ENCODE data around the gene ZNF564. TPM values are rescaled to one million over a fixed set of nuclear protein-coding genes. Genes with fewer than 3 reads are reported as not detected.
"Not testable (repeated sequence)": the region's sequence is repeated elsewhere in the genome, so short reads cannot be mapped to it uniquely, and the experiment has no call there.

Gene ZNF564
- total and polyA plus RNA-seq, 2 of the 13 experiments (the other 11 are each of a cell fraction or from before 2014, with no cell fraction given), result 2.3 to 11.1 TPM

DNA sequence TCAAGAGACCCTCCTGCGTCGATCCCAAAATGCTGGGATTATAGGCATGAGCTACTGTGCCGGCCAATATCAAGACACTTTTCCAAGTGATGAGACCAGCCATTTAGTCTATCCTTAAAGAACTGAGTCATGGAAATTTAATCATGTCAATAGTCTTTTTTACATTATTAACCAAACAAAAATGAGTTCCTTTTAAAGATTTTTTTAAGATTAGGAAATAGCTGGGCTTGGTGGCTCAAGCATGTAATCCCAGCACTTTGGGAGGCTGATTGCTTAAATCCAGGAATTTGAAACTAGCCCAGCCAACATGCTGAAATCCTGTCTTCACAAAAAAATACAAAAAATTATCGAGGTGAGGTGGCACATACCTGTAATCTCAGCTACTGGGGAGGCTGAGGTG is 16.7 kb upstream of the ZNF564 start:
- no TSS peak for BruUV-seq (replicated peaks)
- in situ Hi-C loops (cut with HindIII; ENCODE audit: extremely low pct_ligation_motif_present, low pct_unique_long_range_greater_than_20kb), result no loop called here
- intact Hi-C loops (cut with micrococcal nuclease; ENCODE audit: unreplicated experiment), result no loop called here
- Histone ChIP-seq H3K9me3 (ENCODE audit: low read length) (no peaks in the 10 kb centered on the region), H3K79me2 (ENCODE audit: insufficient read depth, low read length) (no peaks in the 10 kb centered on the region), H4K20me1 (ENCODE audit: insufficient read depth, low read length) (no peaks in the 10 kb centered on the region), H3K4me2 (ENCODE audit: low read depth, low read length) (no peak overlapping the region), H3K4me1 (ENCODE audit: insufficient read depth, low read length) (peaks cover 23% of the 10 kb centered on the region), H3K27me3 (ENCODE audit: control insufficient read depth in 1 of 2, insufficient read depth in 2 of 2, low read length in 2 of 2) (no peaks in the 10 kb centered on the region; a peak in 1 of 5 replicates), H2AFZ (ENCODE audit: low read length) (no peak overlapping the region), H3K4me3 (replicated peaks in 1 of 3; ENCODE audit: insufficient read depth in 1 of 3, low read depth in 2 of 3, low read length in 3 of 3) (no peak overlapping the region), H3K36me3 (replicated peaks in 1 of 2; ENCODE audit: control insufficient read depth in 1 of 2, insufficient read depth in 2 of 2, low read length in 2 of 2) (no peaks in the 10 kb centered on the region), H3K9ac (ENCODE audit: insufficient read depth, low read depth, low read length) (no peak overlapping the region), H3K27ac (ENCODE audit: extremely low read length, insufficient read depth, low read length) (no peak overlapping the region)
- ChIA-PET POLR2A (interaction anchor here (1.9 kb wide), 1 partner anchor 43 kb away, joined by 5 read pairs; the partner anchor contains the start of genes ZNF490 and ZNF791), CTCF (ENCODE audit: low intra/inter-chr PET ratio, low total read pairs) (no interaction called here)
- TF ChIP-seq SKI (IDR thresholded peaks at IDR 0.05; ENCODE audit: partially characterized antibody) (no peak), SPEN (CRISPR knock-in tag; IDR thresholded peaks at IDR 0.05; ENCODE audit: low read depth) (no peak)
- TF ChIP-seq, protein P1, sequence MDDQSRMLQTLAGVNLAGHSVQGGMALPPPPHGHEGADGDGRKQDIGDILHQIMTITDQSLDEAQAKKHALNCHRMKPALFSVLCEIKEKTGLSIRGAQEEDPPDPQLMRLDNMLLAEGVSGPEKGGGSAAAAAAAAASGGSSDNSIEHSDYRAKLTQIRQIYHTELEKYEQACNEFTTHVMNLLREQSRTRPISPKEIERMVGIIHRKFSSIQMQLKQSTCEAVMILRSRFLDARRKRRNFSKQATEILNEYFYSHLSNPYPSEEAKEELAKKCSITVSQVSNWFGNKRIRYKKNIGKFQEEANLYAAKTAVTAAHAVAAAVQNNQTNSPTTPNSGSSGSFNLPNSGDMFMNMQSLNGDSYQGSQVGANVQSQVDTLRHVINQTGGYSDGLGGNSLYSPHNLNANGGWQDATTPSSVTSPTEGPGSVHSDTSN (CRISPR knock-in tag; IDR thresholded peaks at IDR 0.05; ENCODE audit: borderline replicate concordance), result no peak
- DNase-seq (ENCODE audit: low spot score) (no peak), ATAC-seq (no peak), FAIRE-seq (no peak)
- WGBS (ENCODE audit: low lambda C conversion rate), result 73% methylated on average over 4 of the region's 4 CpGs

DNA sequence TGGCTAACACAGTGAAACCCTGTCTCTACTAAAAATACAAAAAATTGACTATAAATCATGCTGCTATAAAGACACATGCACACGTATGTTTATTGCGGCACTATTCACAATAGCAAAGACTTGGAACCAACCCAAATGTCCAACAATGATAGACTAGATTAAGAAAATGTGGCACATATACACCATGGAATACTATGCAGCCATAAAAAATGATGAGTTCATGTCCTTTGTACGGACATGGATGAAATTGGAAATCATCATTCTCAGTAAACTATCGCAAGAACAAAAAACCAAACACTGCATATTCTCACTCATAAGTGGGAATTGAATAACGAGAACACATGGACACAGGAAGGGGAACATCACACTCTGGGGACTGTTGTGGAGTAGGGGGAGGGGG is 15.1 kb upstream of the ZNF564 start:
- H3K9me3 ChIP-seq (ENCODE audit: low read length); H3K27me3 ChIP-seq (ENCODE audit: control insufficient read depth in 1 of 2, insufficient read depth in 2 of 2, low read length in 2 of 2); H2AFZ ChIP-seq (ENCODE audit: low read length); H3K27ac ChIP-seq (ENCODE audit: extremely low read length, insufficient read depth, low read length); H4K20me1 ChIP-seq (ENCODE audit: insufficient read depth, low read length); DNase-seq (ENCODE audit: low spot score); in situ Hi-C loops (cut with HindIII; ENCODE audit: extremely low pct_ligation_motif_present, low pct_unique_long_range_greater_than_20kb); intact Hi-C loops (cut with micrococcal nuclease; ENCODE audit: unreplicated experiment); H3K4me2 ChIP-seq (ENCODE audit: low read depth, low read length); CTCF ChIA-PET (ENCODE audit: low intra/inter-chr PET ratio, low total read pairs); FAIRE-seq; H3K36me3 ChIP-seq (replicated peaks in 1 of 2; ENCODE audit: control insufficient read depth in 1 of 2, insufficient read depth in 2 of 2, low read length in 2 of 2); BruUV-seq (replicated peaks); H3K4me3 ChIP-seq (replicated peaks in 1 of 3; ENCODE audit: insufficient read depth in 1 of 3, low read depth in 2 of 3, low read length in 3 of 3); H3K79me2 ChIP-seq (ENCODE audit: insufficient read depth, low read length); H3K9ac ChIP-seq (ENCODE audit: insufficient read depth, low read depth, low read length); ATAC-seq: not testable (repeated sequence)
- H3K4me1 ChIP-seq (ENCODE audit: insufficient read depth, low read length), result peaks cover 14% of the 10 kb centered on the region
- POLR2A ChIA-PET, result interaction anchor here (0.7 kb wide), 1 partner anchor 201 kb away, joined by 3 read pairs; the partner anchor contains the start of gene ZNF442
- 75% methylated on average over 5 of the region's 5 CpGs for WGBS (ENCODE audit: low lambda C conversion rate)
